HepG2 (cell line): ENCODE results near the gene EGFLAM. TPM values are rescaled to one million over a fixed set of nuclear protein-coding genes. Genes with fewer than 3 reads are reported as not detected.

ENCODE experiments used
- ATAC-seq: fragments of 200-7000 bp; cut with Tn5 transposase; 3 replicates; pipeline ENCODE4 v1.9.1; 2020; ENCODE audit warnings: mild to moderate bottlenecking, moderate library complexity
- BruUV-seq: library from RNA; stranded (reverse); fragments of 400-500 nt; replicated peaks from 2 replicates; lab custom pipeline; 2021; lab: Mats Ljungman, UMichigan
- CTCF ChIA-PET: fragments of 300-600 bp; formaldehyde crosslinking; extraction: SDS; loops from one replicate; lab custom pipeline; 2021; ENCODE audit warnings: low total read pairs, inconsistent platforms, low intra/inter-chr PET ratio; lab: Yijun Ruan, JAX
- POLR2A ChIA-PET: fragments of 350-600 bp; sonication (Branson Sonifier 250); formaldehyde crosslinking; loops from one replicate; lab custom pipeline; 2020; ENCODE audit warnings: antibody characterized with exemption, inconsistent platforms; lab: Yijun Ruan, JAX
- DNase-seq: peaks from one replicate; pipeline ENCODE4 v3.0.0-alpha.2; 2015; ENCODE audit warnings: low spot score
- FAIRE-seq: peaks from 3 replicates; lab custom pipeline; 2011; peaks lifted over from hg19 to GRCh38; lab: Jason Lieb, UNC
- H2AFZ ChIP-seq: one replicate; pipeline ENCODE4 v1.6.1; 2011; ENCODE audit warnings: low read length, inconsistent platforms
- H3K27ac ChIP-seq: fragments of 300-600 bp; 3 replicates; pipeline ENCODE4 v1.8.0; 2011; ENCODE audit warnings: mixed run types, mild to moderate bottlenecking, mixed read lengths, low read length, inconsistent platforms; ENCODE audit not compliant: insufficient read depth; ENCODE audit errors: extremely low read length
- H3K27me3 ChIP-seq, 2 experiments: fragments of 200-600 bp in 1 of 2; 2 replicates in 1 of 2; 3 replicates in 1 of 2; pipeline versions ENCODE4 v1.6.0 to v1.8.0; 2011; ENCODE audit warnings: low read length in 2 of 2, mild to moderate bottlenecking in 2 of 2, moderate library complexity in 2 of 2, inconsistent platforms in 1 of 2; ENCODE audit not compliant: insufficient read depth in 2 of 2, control insufficient read depth in 1 of 2
- H3K36me3 ChIP-seq, 2 experiments: fragments of 200-600 bp in 1 of 2; replicated peaks in 1 of 2; 2 replicates in 1 of 2; 3 replicates in 1 of 2; pipeline versions ENCODE4 v1.5.1 to v1.8.0; 2011; ENCODE audit warnings: low read length in 2 of 2, inconsistent platforms in 1 of 2; ENCODE audit not compliant: insufficient read depth in 2 of 2, control insufficient read depth in 1 of 2
- H3K4me1 ChIP-seq: 2 replicates; pipeline ENCODE4 v1.5.1; 2012; ENCODE audit warnings: low read length, inconsistent platforms; ENCODE audit not compliant: insufficient read depth
- H3K4me2 ChIP-seq: 2 replicates; pipeline ENCODE4 v1.6.0; 2011; ENCODE audit warnings: low read depth, low read length, inconsistent platforms
- H3K4me3 ChIP-seq, 3 experiments: fragments of 200-600 bp in 1 of 3; sonication (generic), shearing (Covaris generic) in 1 of 3; replicated peaks in 1 of 3; 2 replicates each; pipeline ENCODE4 v1.5.1; 2011 to 2016; ENCODE audit warnings: low read length in 3 of 3, inconsistent platforms in 2 of 3, low read depth in 2 of 3, mild to moderate bottlenecking in 2 of 3, control low read depth in 1 of 3, mixed read lengths in 1 of 3; ENCODE audit not compliant: insufficient read depth in 1 of 3
- H3K79me2 ChIP-seq: one replicate; pipeline ENCODE4 v1.6.1; 2011; ENCODE audit warnings: low read length, inconsistent platforms; ENCODE audit not compliant: insufficient read depth
- H3K9ac ChIP-seq: 2 replicates; pipeline ENCODE4 v1.6.0; 2011; ENCODE audit warnings: mild to moderate bottlenecking, low read depth, low read length, inconsistent platforms; ENCODE audit not compliant: insufficient read depth
- H3K9me3 ChIP-seq: 2 replicates; pipeline ENCODE4 v1.5.1; 2012; ENCODE audit warnings: mild to moderate bottlenecking, low read length
- H4K20me1 ChIP-seq: 2 replicates; pipeline ENCODE4 v1.6.0; 2011; ENCODE audit warnings: inconsistent platforms, mild to moderate bottlenecking, low read length, moderate library complexity; ENCODE audit not compliant: insufficient read depth
- HNRNPL ChIP-seq: fragments of 200-400 bp; formaldehyde crosslinking; IDR thresholded peaks from 2 replicates; pipeline ENCODE4 v1.6.1; 2017; ENCODE audit warnings: mild to moderate bottlenecking, low read depth, low read length
- KLF9 ChIP-seq: IDR thresholded peaks from 2 replicates; pipeline ENCODE4 v1.6.1; 2016; ENCODE audit warnings: low read depth
- MTF1 ChIP-seq: sonication (generic); formaldehyde crosslinking; IDR thresholded peaks from 2 replicates; pipeline ENCODE4 v1.5.0; 2020; ENCODE audit warnings: missing genetic modification reagents
- TARDBP ChIP-seq: sonication (generic); formaldehyde crosslinking; IDR thresholded peaks from 2 replicates; pipeline ENCODE4 v1.8.0; 2022; ENCODE audit warnings: mild to moderate bottlenecking, missing genetic modification reagents
- ZFP1 ChIP-seq: IDR thresholded peaks from 2 replicates; pipeline ENCODE4 v1.6.1; 2016
- ZNF777 ChIP-seq: sonication (generic); formaldehyde crosslinking; IDR thresholded peaks from 2 replicates; pipeline ENCODE4 v1.4.0; 2020; ENCODE audit warnings: missing genetic modification reagents
- ZNF879 ChIP-seq: sonication (generic); formaldehyde crosslinking; IDR thresholded peaks from 2 replicates; pipeline ENCODE4 v1.8.1; 2023; ENCODE audit warnings: missing genetic modification reagents
- WGBS: methylation state at CpG from one replicate; pipeline ENCODE4 v1.1.6; 2017; ENCODE audit warnings: low lambda C conversion rate; 5-methylcytosine and 5-hydroxymethylcytosine counted together
- in situ Hi-C: cut with HindIII; loops from 2 replicates; pipeline ENCODE4 v1.10.0; 2017; ENCODE audit warnings: low pct_unique_long_range_greater_than_20kb; ENCODE audit not compliant: extremely low pct_ligation_motif_present
- intact Hi-C: fragments of 100-400 bp; cut with micrococcal nuclease; formaldehyde crosslinking; loops from one replicate; pipeline ENCODE4 v1.10.0; 2022; ENCODE audit not compliant: unreplicated experiment
- polyA plus RNA-seq, 8 experiments: library from polyadenylated mRNA; depleted of rRNA in 3 of 8; stranded (reverse) in 7 of 8; unstranded in 1 of 8; fragments of >200 nt; fragmentation: Illumina TruSeq in 4 of 8; extraction: Trizol in 4 of 8; gene quantifications; 2 replicates each; pipeline versions ENCODE4 v1.2.1 to v1.2.3, GENCODE V29; 2011 to 2016; ENCODE audit warnings: low read depth in 4 of 8, missing spikeins in 1 of 8, mixed read lengths in 1 of 8; ENCODE audit not compliant: insufficient read depth in 1 of 8
- total RNA-seq, 5 experiments: library from RNA; depleted of rRNA; stranded (reverse); fragments of >200 nt; fragmentation: Illumina TruSeq; extraction: Trizol; gene quantifications; 2 replicates each; pipeline ENCODE4 v1.2.3, GENCODE V29; 2016; ENCODE audit warnings: low read depth in 1 of 5
- TF ChIP-seq, protein P1 (sequence below): sonication (generic); formaldehyde crosslinking; IDR thresholded peaks from 2 replicates; pipeline ENCODE4 v1.5.0; 2020; ENCODE audit warnings: mild to moderate bottlenecking, missing genetic modification reagents

EGFLAM gene
- total and polyA plus RNA-seq, 2 of the 13 experiments (the other 11 are each of a cell fraction or from before 2014, with no cell fraction given) = not detected

GRCh38 chr5:38290028-38290653, 31.8 kb downstream of the EGFLAM start:
- FAIRE-seq = no peak
- no peak for TF ChIP-seq KLF9 (CRISPR knock-in tag)
- no peak for TF ChIP-seq HNRNPL
- no peak for TF ChIP-seq MTF1 (CRISPR knock-in tag)
- no peak for TF ChIP-seq ZNF879 (CRISPR knock-in tag)
- no peak for TF ChIP-seq TARDBP (CRISPR knock-in tag)
- TF ChIP-seq ZNF777 (CRISPR knock-in tag) = no peak
- no peak for TF ChIP-seq ZFP1
- TF ChIP-seq, protein P1, sequence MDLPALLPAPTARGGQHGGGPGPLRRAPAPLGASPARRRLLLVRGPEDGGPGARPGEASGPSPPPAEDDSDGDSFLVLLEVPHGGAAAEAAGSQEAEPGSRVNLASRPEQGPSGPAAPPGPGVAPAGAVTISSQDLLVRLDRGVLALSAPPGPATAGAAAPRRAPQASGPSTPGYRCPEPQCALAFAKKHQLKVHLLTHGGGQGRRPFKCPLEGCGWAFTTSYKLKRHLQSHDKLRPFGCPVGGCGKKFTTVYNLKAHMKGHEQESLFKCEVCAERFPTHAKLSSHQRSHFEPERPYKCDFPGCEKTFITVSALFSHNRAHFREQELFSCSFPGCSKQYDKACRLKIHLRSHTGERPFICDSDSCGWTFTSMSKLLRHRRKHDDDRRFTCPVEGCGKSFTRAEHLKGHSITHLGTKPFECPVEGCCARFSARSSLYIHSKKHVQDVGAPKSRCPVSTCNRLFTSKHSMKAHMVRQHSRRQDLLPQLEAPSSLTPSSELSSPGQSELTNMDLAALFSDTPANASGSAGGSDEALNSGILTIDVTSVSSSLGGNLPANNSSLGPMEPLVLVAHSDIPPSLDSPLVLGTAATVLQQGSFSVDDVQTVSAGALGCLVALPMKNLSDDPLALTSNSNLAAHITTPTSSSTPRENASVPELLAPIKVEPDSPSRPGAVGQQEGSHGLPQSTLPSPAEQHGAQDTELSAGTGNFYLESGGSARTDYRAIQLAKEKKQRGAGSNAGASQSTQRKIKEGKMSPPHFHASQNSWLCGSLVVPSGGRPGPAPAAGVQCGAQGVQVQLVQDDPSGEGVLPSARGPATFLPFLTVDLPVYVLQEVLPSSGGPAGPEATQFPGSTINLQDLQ (CRISPR knock-in tag) = no peak
- TF ChIP-seq, all 625 proteins: peak for 0
- Histone ChIP-seq H2AFZ (no peak overlapping the region), H3K79me2 (no peaks in the 10 kb centered on the region), H4K20me1 (no peaks in the 10 kb centered on the region), H3K4me1 (no peaks in the 10 kb centered on the region), H3K4me2 (no peak overlapping the region), H3K4me3 (no peak overlapping the region), H3K36me3 (no peaks in the 10 kb centered on the region), H3K27me3 (peaks cover 0 to 3% of the 10 kb centered on the region in 2 experiments; a peak in 1 of 5 replicates), H3K9ac (no peak overlapping the region), H3K9me3 (no peaks in the 10 kb centered on the region), H3K27ac (no peak overlapping the region)
- ATAC-seq (no peak), DNase-seq (no peak)
- POLR2A ChIA-PET = no interaction called here
- no TSS peak for BruUV-seq
- CTCF ChIA-PET = no interaction called here
- in situ Hi-C loops (no loop called here), intact Hi-C loops (no loop called here)
- WGBS = 40% methylated on average over 8 of the region's 8 CpGs
